Thyroid gland (tissue), 4 donors: ENCODE results near the gene XPC. TPM values are rescaled to one million over a fixed set of nuclear protein-coding genes. Genes with fewer than 3 reads are reported as not detected.

Experiments used
- DNase-seq, 2 donors: peaks; one replicate each; pipeline ENCODE4 v3.0.0-alpha.2; 2019
- H3K27ac ChIP-seq, 3 donors: fragments of 200-600 bp; sonication (generic); 1 replicate in 2 of 3; 2 replicates in 1 of 3; pipeline ENCODE4 v1.5.1; 2016 to 2019; ENCODE audit warnings: mild to moderate bottlenecking in 1 of 3, moderate library complexity in 1 of 3
- H3K27me3 ChIP-seq: fragments of 200-600 bp; sonication (generic); one replicate; pipeline ENCODE4 v1.5.1; 2019
- H3K36me3 ChIP-seq, 2 donors: fragments of 200-600 bp; sonication (generic); one replicate each; pipeline ENCODE4 v1.5.1; 2016 to 2019
- H3K4me1 ChIP-seq, 2 donors: fragments of 200-600 bp; sonication (generic); one replicate each; pipeline ENCODE4 v1.5.1; 2017 to 2019
- H3K4me3 ChIP-seq, 3 donors: fragments of 200-600 bp; sonication (generic); replicated peaks in 1 of 3; 1 replicate in 2 of 3; 2 replicates in 1 of 3; pipeline ENCODE4 v1.5.1; 2016; ENCODE audit warnings: mild to moderate bottlenecking in 1 of 3
- H3K9me3 ChIP-seq: fragments of 200-600 bp; sonication (generic); one replicate; pipeline ENCODE4 v1.5.1; 2017
- POLR2A ChIP-seq, 2 donors: fragments of 450-650 bp; IDR thresholded peaks; one replicate each; pipeline ENCODE4 v1.6.1; 2017; ENCODE audit warnings: antibody characterized with exemption in 2 of 2, mild to moderate bottlenecking in 2 of 2, moderate library complexity in 1 of 2
- WGBS, 2 donors: methylation state at CpG; one replicate each; pipeline ENCODE4 v1.1.5; 2017; 5-methylcytosine and 5-hydroxymethylcytosine counted together
- intact Hi-C: fragments of 100-400 bp; cut with DNase I; formaldehyde crosslinking; loops from one replicate; pipeline ENCODE4 v1.15.1; 2023
- total RNA-seq, 4 donors: library from RNA; depleted of rRNA; stranded (reverse); fragments of >200 nt; gene quantifications; one replicate each; pipeline ENCODE4 v1.2.3, GENCODE V29; 2016
- TF ChIP-seq, protein P1 (sequence below), 6 experiments: fragments of 200-600 bp in 3 of 6; fragments of 450-650 bp in 3 of 6; sonication (generic) in 3 of 6; IDR thresholded peaks; one replicate each; pipeline ENCODE4 v1.5.1; 2016 to 2019; ENCODE audit warnings: antibody characterized with exemption in 6 of 6, mild to moderate bottlenecking in 2 of 6, inconsistent platforms in 1 of 6, moderate library complexity in 1 of 6

XPC gene
- total RNA-seq, 4 donors from 2014 or later, result 53.4 to 69.3 (median 60.8) TPM

DNA sequence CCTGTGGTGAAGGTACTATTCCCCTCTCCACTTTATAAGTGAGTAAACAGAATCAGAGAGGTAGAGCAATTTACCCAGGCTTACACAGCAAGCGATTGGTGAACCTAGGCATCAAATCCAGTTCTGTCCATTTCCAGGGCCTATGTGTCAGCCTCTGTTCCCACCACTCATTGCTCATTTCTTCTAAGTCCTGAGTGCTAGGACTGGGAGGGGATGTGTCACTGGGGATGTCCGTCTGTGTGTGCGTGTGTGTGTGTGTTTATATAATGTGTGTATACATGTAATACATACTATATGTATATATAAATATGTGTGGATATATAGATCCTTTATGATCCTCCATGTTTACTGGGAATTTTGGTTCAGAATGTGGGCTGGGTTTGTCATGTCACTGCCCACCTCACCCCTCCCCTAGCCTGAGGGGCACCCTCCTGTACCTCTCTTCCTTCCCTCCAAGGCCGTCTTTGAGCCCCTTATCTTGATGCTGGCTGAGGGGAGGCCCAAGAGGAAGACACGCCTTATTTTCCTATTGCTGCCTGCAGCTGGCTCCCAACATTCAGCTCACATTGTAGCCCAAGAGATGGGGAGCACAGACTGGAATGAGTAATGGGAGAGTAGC is 51.4 kb downstream of the XPC start:
- Histone ChIP-seq H3K36me3 (peaks cover 27 to 32% of the 10 kb centered on the region in 2 donors), H3K27ac (peak overlapping the region in 1 of 3 donors; percentile 94), H3K9me3 (no peaks in the 10 kb centered on the region), H3K4me3 (no peak overlapping the region), H3K4me1 (peaks cover 26 to 27% of the 10 kb centered on the region in 2 donors), H3K27me3 (no peaks in the 10 kb centered on the region)
- TF ChIP-seq POLR2A (IDR thresholded peaks at IDR 0.05), result no peak
- TF ChIP-seq, protein P1, sequence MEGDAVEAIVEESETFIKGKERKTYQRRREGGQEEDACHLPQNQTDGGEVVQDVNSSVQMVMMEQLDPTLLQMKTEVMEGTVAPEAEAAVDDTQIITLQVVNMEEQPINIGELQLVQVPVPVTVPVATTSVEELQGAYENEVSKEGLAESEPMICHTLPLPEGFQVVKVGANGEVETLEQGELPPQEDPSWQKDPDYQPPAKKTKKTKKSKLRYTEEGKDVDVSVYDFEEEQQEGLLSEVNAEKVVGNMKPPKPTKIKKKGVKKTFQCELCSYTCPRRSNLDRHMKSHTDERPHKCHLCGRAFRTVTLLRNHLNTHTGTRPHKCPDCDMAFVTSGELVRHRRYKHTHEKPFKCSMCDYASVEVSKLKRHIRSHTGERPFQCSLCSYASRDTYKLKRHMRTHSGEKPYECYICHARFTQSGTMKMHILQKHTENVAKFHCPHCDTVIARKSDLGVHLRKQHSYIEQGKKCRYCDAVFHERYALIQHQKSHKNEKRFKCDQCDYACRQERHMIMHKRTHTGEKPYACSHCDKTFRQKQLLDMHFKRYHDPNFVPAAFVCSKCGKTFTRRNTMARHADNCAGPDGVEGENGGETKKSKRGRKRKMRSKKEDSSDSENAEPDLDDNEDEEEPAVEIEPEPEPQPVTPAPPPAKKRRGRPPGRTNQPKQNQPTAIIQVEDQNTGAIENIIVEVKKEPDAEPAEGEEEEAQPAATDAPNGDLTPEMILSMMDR (IDR thresholded peaks at IDR 0.05), result no peak
- WGBS, 2 donors, result 81 to 85% methylated on average over 5 of the region's 5 CpGs
- no peak for DNase-seq
- intact Hi-C loops, result loop anchor here (10.0 kb wide), 1 partner anchor 48 kb away; the partner anchor contains the start of genes LSM3 and XPC

DNA sequence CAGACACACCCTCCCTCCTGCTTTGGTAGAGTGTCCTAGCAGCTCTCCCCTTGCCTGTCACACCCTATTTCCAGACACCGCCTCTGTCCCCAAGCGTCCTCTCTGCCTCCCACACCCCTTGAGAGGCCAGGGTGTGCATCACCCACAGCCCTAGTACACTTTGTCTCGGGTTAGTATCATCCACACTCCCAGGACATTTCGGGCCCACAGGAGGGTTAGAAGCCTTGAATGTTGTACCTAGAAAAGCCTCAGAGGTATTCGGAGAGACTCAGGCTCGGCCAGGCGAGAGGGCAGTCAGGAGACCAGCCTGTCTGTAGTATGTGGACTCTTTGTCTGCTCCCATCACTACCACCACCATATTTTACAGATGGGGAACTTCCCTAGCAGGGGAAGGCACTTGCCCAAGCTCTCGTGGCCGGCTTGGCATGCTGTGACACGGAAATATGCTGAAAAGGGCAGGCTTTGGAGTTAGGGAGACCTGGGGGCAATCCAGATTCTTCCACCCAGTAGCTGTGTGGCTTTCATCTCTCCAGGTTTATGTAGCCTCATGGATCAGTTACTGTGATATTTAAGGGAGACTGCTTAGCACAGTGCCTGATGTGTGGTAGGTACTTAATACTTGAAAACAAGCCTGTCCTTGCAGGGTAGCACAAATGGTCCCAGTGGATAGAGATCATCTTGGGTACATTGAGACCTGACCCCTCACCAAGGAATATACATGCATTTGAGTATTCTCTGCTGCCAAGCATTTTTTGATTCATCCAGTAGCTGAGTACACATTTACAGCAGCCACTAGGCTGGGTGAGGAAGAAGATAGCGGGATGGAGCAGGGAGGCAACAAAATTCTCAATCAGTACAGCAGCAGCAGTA is 52.1 kb downstream of the XPC start:
- 52 to 54% methylated on average over 9 to 11 of the region's 11 CpGs for WGBS, 2 donors
- intact Hi-C loops, result loop anchor here (10.0 kb wide), 1 partner anchor 49 kb away; the partner anchor contains the start of genes LSM3 and XPC
- H3K27me3 ChIP-seq, result no peaks in the 10 kb centered on the region
- H3K4me3 ChIP-seq, result peak overlapping the region in 1 of 3 donors; percentile 99
- H3K4me1 ChIP-seq, result peaks cover 26 to 27% of the 10 kb centered on the region in 2 donors
- DNase-seq, result no peak
- peak overlapping the region; percentile 17 to 95 (median 94) for H3K27ac ChIP-seq
- H3K9me3 ChIP-seq, result no peaks in the 10 kb centered on the region
- TF ChIP-seq, protein P1 (IDR thresholded peaks at IDR 0.05), result no peak
- no peak for TF ChIP-seq POLR2A (IDR thresholded peaks at IDR 0.05)
- peaks cover 20 to 25% of the 10 kb centered on the region in 2 donors for H3K36me3 ChIP-seq

DNA sequence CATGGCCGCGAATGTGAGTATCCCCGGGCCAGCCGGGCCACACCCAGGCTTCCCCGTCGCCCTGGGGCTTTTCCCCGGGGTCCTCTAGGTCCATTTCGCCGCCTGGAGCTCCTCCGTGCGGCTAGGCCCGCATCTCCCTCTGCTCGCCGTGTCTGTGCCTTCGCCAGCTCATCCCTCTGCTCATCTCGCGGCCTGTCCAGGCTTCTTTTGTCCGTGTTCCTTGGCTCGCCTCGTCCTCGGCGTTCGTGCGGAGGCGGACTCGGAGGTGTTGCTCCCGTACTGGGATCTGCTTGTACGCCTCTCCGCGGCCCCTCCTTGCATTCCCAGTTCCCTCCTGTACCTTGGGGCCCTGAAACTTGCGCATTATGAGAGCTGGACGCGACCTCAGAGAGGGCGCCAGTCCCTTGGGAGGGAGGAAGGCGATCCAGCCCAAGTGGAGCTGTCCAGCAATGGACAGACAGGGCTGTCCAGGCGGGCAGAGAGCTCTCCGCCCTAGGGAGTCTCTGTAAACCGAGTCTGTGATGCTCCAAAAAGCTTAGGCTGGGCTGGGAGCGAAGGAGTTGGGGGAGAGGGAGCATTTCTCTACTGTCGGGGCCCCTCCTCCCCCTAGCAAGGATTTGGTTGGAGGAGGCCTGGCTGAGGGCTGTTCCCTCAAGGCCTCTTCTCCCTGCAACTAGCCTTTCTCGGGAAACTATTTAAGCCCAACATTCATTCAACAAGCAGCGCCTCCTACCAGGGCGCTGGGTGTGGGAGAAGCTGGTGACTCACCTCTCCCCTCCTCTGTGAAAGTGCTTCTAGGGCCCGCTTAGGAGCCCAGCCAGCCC is 53.0 kb downstream of the XPC start:
- H3K36me3 ChIP-seq, result peaks cover 11 to 16% of the 10 kb centered on the region in 2 donors
- H3K4me1 ChIP-seq, result peaks cover 26 to 27% of the 10 kb centered on the region in 2 donors
- H3K27me3 ChIP-seq, result no peaks in the 10 kb centered on the region

DNA sequence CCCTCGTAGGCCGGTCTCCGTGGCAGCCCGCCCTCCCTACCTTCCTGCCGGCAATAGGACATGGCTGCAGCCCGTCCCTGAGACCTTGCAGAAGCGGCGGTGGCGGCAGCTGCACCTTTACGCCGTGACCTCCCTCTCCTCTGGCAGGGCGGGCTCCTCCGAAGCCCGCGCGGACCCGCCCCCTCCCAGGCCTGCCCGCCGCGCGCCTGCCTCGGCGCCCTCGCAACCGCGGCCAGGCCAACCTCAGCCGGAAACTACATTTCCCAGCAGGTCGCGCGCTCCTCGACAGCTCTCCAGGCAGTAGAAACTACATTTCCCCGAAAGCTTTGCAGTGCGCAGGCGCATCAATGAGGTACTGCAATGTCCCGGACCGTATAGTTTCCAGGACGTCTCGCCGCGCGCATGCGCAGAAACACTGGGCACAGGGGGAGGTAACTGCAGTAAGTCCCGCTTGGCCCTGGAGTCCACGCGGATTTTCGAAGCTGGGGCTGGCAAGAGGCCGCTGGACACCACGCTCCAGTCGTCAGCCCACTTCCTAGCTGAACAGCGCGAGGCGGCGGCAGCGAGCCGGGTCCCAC is 53.7 kb downstream of the XPC start, which contains the start of the genes CHCHD4 and TMEM43:
Gene CHCHD4 (minus strand): TSS at position 256 of the 578 bp plus-strand sequence. CDS start 194 bp downstream, at position 62.
Gene TMEM43 (plus strand): TSS at position 438 of the 578 bp plus-strand sequence. CDS start 142 bp downstream, outside the sequence.
- no peaks in the 10 kb centered on the region for H3K27me3 ChIP-seq
- 0% methylated on average over 14 to 18 of the region's 55 CpGs for WGBS, 2 donors
- H3K27ac ChIP-seq, result peak within 1 kb of the TSS; percentile 78 to 95 (median 94)
- peak; percentile 30 to 86 for TF ChIP-seq POLR2A (IDR thresholded peaks at IDR 0.05)
- TF ChIP-seq, protein P1 (IDR thresholded peaks at IDR 0.05), result peak in 1 of 6 experiments; percentile 9
- H3K4me1 ChIP-seq, result peaks cover 26 to 27% of the 10 kb centered on the region in 2 donors
- no peaks in the 10 kb centered on the region for H3K9me3 ChIP-seq
- peak; percentile 99 to 100 for DNase-seq
- H3K36me3 ChIP-seq, result peaks cover 4 to 9% of the 10 kb centered on the region in 2 donors
- H3K4me3 ChIP-seq, result peak within 1 kb of the TSS; percentile 81 to 99 (median 82)
- intact Hi-C loops, result loop anchor here (10.0 kb wide), 1 partner anchor 50 kb away; the partner anchor contains the start of genes LSM3 and XPC

More for the DNA sequence above, 53.0 kb downstream of the XPC start:
- Histone ChIP-seq H3K9me3 (no peaks in the 10 kb centered on the region), H3K4me3 (peak overlapping the region; percentile 76 to 99 (median 81)), H3K27ac (peak overlapping the region; percentile 78 to 95 (median 94))
- peak; percentile 68 to 76 for DNase-seq
- 0% methylated on average over 23 to 34 of the region's 44 CpGs for WGBS, 2 donors
- intact Hi-C loops, result loop anchor here (10.0 kb wide), 1 partner anchor 49 kb away; the partner anchor contains the start of genes LSM3 and XPC
- TF ChIP-seq, protein P1 (IDR thresholded peaks at IDR 0.05), result peak in 1 of 6 experiments; percentile 4
- no peak for TF ChIP-seq POLR2A (IDR thresholded peaks at IDR 0.05)
